ENCODE measurements around the gene BBOF1. TPM values are rescaled to one million over a fixed set of nuclear protein-coding genes. Genes with fewer than 3 reads are reported as not detected.
"Not testable (repeated sequence)": the region's sequence is repeated elsewhere in the genome, so short reads cannot be mapped to it uniquely, and the experiment has no call there.

BBOF1 gene, protein sequence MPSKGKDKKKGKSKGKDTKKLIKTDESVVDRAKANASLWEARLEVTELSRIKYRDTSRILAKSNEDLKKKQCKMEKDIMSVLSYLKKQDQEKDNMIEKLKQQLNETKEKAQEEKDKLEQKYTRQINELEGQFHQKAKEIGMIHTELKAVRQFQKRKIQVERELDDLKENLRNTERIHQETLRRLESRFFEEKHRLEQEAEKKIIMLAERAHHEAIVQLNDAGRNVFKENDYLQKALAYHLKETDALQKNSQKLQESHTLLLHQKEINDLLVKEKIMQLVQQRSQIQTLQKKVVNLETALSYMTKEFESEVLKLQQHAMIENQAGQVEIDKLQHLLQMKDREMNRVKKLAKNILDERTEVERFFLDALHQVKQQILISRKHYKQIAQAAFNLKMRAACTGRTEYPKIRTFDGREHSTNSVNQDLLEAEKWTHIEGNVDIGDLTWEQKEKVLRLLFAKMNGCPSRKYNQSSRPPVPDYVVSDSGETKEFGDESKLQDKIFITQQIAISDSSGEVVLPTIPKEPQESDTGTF
- total RNA-seq (2014; rRNA removed; shearing (Covaris generic)), result 0.16 and 0.73 TPM in 2 replicates
- 0.15 and 0.31 TPM in 2 replicates for polyA plus RNA-seq (2015; cell fraction: cytosol; rRNA removed)
- 0.47 and 0.48 TPM in 2 replicates for polyA plus RNA-seq (2015; cell fraction: nucleus; rRNA removed)

DNA sequence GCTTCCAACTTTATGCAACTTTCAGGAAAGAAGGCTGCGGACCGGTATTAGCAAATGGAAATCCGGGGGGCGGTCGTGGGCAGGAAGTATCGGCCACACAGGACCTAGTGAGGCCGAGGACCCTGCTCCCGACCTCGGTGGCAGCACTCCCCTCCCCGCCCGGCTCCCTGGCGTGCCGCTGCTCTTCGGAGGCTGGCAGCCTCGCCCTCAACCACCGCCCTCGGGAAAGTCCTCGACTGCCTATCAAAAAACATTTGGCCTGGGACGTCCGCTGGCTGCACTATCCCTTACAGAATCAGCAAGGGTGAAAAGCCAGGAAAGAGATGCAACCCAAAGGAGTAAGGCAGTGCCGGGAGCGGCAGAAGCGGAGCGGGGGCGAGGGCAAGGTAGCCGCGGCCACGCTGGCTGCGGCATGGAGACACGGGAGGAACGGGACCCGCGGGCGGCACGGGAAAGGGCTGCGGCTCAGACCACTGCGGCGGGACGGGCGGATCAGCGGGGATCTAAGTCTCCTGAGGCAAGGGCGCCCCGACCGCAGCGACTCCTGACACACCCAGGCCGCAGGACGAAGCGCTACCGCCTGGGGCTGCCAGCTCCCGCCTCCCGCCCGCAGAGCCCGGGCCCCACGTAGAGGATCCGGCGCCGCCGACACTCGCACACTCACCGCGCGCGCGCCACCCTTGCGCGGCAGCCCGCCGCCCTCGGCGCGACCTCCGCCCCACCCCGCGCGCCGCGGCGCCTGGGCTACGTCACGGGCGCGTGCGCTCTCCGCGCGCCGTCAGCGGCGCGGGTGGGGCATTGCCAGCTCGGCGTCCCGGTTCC, at the start of gene BBOF1, which contains the start of gene ENTPD5:
Gene BBOF1, plus strand, starts transcription at position 764 of the 822 bp plus-strand sequence. CDS start 130 bp downstream, outside the sequence.
Gene ENTPD5, minus strand, starts transcription at position 703 of the 822 bp plus-strand sequence. CDS start 31,186 bp downstream, outside the sequence.
- peak; percentile 76 for DNase-seq (ENCODE audit: low read depth)

DNA sequence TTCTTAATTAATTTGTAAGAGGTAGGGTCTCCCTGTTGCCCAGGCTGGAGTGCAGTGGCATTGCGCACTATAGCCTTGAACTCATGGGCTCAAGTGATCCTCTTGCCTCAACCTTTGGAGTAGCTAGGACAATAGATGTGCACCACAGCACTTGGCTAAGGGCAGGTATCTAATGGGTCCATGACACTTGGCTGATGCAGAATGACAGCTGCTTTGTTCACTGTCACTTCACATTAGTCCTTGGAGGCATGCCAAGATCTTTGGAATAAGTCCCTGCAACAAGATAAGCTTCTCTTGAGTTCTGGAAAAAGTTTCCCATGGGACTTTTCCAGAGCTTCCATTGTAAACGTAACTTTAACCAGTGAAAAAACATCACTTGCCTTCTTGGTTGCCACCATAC, 45.7 kb upstream of the BBOF1 start:
- DNase-seq (ENCODE audit: low read depth), result no peak

DNA sequence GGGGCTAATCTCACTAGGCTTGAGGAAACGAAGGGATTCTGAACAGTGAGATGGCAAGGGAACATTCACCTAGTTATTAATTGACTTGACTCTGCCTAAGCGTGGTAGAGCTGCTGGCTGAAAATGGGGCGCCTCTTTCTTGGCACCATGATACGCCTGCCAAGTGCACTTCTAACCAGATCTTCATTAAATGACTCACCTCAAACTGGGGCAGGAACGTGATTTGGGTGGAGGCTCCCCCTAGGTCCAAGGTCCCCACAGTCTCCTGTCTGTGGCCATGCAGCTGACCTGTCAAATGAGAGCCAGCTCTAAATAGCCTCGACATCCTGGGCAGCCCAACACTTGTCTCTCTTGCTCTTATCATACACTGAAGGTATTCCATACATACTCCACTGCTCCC, 43.0 kb upstream of the BBOF1 start:
- DNase-seq (ENCODE audit: low read depth), result no peak

DNA sequence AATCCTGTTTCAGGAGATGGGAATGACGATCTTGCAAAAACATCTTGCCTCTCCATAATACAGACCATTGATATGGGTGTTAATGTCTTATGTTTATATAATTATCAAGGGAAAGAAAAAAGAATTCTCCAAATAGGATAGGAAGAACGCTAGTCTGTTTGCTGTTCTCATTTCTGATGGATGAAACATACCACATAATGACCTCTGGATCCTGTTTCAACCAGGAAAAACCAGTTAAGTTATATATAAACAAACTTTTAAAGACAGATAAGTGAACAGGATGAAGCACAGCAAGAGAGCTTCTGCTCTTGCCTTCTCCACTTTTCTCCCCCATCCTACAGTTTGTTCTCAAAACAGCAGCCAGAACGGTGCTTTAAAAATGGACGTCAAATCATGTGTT, 41.3 kb upstream of the BBOF1 start:
- DNase-seq (ENCODE audit: low read depth), result no peak

DNA sequence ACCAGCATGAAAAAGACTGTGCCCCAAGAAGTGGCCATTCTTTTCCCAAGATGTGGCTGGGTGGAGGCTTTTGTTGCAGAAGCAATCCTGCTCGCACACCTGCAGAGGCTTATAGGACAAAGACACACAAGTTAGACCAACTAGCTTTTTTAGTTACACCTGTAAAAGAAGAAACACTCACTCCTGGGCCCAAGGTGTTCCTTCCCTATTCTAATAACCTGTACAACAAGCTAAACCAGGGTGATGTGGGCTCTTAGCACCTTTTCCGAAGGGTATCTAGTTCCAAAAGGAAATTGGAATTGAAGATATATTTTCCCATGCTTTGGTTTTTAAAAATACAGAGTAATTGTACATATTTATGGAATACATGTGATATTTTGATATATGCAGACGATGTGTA, 31.1 kb upstream of the BBOF1 start:
- no peak for DNase-seq (ENCODE audit: low read depth)

DNA sequence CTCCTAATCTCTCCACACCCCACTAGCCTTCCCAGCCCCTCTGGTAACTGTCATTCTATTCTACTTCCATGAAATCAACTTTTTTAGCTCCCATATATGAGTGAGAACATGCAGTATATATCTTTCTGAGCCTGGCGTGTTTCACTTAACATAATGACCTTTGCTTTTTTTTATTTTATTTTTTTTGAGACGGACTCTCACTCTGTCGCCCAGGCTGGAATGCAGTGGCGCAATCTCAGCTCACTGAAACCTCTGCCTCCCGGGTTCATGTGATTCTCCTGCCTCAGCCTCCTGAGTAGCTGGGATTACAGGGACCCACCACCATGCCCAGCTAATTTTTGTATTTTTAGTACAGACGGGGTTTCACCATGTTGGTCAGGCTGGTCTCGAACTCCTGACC, 30.5 kb upstream of the BBOF1 start:
- DNase-seq (ENCODE audit: low read depth), result not testable (repeated sequence)

DNA sequence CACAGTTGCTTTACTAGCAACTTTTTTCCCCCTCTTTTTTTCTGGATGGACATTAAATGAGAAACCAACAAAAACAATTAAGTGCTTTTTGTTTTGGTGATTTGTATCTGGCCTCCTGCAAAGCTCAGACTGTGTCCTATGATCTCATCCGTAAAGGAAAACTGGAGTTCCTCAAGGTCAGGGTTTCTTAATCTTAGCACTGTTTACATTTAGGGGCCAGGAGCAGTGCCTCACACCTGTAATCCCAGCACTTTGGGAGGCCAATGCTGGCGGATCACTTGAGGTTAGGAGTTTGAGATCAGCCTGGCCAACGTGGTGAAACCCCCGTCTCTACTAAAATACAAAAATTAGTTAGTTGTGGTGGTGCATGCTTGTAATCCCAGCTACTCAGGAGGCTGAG, 28.1 kb upstream of the BBOF1 start:
- no peak for DNase-seq (ENCODE audit: low read depth)

DNA sequence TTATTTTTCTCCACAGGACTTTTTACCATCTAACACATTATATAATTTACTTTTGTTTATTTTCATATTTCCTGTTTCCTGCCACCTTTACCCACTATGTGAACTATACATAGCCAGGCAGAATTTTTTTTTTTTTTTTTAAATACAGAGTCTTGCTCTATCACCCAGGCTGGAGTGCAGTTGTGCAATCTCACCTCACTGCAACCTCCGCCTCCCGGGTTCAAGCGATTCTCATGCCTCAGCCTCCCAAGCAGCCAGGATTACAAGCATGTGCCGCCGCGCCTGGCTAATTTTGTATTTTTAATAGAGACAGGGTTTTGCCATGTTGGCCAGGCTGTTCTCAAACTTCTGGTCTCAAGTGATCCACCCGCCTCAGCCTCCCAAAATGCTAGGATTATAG, 24.2 kb upstream of the BBOF1 start:
- DNase-seq (ENCODE audit: low read depth), result not testable (repeated sequence)

DNA sequence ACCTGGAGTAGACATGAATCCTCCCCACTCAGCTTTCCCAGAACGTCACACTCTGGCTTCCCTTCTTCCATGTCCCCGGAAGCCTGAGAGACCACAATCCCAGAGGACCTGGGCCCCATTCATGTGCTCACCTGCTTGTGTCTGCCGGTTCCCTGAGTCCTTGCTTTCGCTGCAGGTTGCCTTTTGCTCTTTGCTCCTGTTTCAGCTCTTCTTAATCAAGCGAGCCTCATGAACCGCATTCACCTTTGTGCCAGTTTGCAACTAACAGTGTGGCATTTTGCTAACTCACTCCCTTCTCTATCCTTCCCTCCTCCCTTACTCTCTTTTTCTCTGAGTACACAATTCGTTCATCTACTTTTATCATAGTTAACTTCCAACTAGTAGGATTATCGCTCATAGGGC, 23.2 kb upstream of the BBOF1 start:
- no peak for DNase-seq (ENCODE audit: low read depth)

DNA sequence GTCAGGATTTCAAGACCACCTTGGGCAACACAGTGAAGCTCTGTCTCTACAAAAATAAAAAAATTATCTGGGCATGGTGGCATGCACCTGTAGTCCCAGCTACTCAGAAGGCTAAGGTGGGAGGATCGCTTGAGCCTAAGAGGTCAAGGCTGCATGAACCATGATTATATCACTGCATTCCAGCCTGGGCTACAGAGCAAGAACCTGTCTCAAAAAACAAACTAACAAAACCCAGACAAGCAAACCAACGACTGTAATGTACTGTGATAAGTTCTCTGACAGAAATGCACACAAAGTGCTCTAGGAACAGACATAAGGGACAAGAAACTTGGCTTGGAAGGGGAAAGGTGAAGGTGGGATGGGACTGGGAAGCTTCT, 22.4 kb upstream of the BBOF1 start:
- DNase-seq (ENCODE audit: low read depth), result no peak

DNA sequence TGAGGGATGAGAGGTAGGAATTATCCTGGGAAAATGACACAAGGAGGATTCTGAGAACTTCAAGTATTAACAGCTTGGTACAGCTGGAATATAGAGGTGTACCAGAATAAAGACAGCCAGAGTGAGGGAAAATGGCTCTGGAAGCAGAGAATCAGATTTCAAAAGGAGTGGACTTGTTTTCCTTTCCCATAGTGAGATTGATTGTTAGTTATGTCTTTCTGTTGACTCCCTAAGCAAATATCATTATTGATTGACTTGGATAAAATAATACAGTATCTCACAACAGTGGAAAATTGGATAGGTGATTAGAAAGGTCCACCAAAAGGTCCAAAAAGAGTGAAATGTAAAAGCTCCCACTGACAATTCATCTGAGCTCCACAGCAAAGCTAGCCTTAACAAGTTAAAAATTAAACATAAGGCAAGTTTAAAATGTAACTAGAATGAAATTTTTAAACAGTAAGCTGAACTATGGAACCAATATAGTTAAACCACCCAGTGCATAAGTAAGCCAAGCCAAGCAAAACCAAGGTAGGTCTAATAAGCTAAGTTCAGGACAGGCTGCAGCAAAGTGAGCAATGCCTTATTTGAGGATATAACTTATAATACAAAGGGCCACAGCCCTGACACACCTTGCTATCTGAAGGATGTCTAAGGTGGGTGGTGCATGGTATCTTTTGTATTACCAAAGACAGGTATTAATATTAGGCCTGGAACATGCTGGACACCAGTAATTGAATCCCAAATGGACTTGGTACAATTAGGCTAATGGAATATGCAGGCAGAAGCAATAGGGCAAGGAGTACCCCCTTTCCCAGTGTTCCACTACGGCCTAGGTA, 21.8 kb upstream of the BBOF1 start:
- DNase-seq (ENCODE audit: low read depth), result no peak

DNA sequence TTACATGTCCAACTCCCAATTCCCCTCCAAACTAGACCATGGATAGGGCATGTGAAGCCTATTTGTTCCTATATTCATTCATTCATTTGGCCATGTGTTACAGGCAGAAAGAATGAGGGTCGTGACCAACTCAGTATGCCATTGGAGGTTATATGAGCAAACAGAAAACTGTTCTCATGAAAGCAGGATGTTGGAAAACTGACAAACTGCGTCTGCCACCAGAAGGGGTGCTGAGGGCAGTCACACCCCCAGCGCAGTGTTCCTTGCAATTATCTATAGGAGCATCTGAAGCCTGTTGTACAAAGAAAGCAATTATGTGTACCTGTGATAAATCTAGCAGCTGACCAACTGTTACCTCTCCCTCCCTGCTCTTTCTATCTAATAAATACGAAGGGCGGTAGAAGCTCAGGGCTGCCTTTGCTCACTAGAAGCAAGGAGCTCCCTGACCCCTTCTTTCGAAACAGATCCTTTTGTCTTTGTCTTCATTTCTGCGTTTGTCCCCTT, 21.2 kb upstream of the BBOF1 start:
- DNase-seq (ENCODE audit: low read depth), result no peak

DNA sequence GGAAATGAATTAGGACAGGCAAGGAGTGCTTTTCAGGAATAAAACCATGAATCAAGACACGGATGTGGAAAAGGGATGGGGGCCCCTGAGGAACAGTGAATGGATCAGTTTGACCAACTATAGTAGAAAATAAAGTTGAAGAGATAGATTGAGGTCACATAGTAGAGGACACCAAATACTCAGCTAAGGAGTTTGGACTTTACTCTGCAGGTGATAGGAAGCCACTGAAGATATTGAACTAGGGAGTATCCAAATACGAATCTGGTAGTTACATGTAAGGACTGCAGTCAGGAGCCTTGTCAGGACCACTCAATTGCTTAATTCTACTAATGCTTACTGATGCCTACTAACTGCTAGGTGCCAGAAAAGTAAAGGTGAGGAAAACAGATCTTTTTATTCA, 20.4 kb upstream of the BBOF1 start:
- DNase-seq (ENCODE audit: low read depth), result no peak

DNA sequence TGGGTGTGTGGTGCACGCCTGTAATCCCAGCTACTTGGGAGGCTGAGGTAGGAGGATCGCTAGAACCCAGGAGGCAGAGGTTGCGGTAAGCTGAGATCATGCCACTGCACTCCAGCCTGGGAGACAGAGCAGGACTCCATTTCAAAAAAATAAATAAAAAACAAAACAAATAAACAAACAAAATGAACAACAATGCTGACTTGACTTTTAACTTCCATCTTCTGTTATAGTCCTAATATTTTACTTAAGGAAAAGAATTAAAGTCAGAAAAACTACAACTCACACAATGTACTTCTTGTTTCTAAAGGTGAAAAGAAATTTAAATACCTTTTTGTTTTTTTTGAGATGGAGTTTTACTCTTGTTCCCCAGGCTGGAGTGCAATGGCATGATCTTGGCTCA, 13.5 kb upstream of the BBOF1 start:
- DNase-seq (ENCODE audit: low read depth), result not testable (repeated sequence)

DNA sequence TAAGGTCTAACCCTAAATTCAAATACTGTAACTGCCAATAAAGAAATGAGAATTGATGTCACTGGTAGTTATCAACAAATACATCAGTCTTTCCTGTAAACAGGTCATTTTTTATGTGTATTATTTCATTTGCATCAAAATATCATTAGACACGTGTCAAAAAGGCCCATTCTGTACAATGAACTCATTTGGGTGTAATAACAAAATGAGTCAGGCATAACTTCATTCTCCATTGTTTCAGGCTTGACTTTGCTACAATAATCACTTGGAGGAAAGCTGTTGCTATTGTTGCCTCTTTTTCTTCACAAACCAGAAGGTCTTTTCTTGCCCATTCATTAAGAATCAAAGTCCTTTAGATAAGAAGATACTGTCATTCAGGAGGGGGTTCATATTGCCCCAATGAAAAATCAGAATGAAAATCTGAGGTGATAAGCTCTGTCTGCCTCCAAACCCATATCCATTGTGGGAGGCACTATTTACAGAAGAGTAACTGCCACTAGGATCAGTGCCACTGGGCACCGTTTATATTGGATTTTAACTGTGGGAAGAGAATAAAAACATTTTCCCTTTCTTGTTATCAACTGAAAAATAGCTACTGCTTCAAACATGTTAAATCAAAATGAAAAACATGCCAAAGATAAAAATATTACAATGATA, 10.2 kb upstream of the BBOF1 start:
- no peak for DNase-seq (ENCODE audit: low read depth)

DNA sequence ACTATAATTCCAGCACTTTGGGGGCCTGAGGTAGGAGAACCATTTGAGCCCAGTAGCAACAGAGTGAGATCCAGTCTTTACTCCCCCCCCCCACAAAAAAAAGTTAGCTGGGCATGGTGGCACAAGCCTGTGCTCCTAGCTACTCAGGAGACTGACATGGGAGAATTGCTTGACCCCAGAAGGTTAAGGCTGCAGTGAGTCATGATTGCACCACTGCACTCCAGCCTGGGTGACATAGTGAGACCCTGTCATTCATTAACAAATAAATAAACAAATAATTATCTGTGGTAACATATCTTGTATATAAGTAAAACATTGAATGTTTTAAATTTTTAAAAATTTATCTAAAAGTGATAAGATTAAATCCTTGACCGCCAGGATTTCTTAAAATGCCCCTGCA, 4.8 kb upstream of the BBOF1 start:
- no peak for DNase-seq (ENCODE audit: low read depth)

DNA sequence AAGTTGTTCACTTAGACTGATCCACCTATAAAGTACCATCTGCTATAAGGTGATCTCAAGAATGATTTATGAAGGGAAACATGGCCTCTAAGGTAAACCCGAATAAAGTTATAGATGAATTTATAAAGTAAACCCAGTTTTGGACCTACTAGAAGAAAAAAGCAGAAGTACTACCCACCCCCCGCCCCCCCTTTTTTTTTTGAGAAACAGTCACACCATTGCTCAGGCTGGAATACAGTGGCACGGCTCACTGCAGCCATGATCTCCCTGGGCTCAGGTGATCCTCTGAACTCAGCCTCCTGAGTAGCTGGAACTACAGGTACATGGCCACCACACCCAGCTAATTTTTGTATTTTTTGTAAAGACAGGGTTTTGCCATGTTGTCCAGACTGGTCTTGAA, 4.0 kb upstream of the BBOF1 start:
- no peak for DNase-seq (ENCODE audit: low read depth)

DNA sequence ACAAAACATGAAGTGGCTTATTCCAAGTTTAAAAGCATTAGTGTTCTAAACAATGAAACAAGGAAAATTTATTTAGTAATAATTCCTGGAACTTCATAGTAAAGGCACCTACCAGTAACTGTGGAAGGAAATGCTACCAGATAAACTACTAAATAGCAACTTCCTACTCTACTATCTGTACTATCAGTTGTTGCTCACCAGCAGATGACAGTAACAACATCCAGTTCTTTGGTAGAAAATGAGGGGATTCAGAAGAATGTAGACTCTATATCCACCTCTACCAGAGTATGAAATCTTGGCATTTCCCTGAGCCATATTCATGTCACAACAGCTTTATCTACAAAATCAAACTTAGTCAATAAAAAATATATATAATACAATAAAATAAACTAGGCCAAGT, 3.2 kb upstream of the BBOF1 start:
- no peak for DNase-seq (ENCODE audit: low read depth)

DNA sequence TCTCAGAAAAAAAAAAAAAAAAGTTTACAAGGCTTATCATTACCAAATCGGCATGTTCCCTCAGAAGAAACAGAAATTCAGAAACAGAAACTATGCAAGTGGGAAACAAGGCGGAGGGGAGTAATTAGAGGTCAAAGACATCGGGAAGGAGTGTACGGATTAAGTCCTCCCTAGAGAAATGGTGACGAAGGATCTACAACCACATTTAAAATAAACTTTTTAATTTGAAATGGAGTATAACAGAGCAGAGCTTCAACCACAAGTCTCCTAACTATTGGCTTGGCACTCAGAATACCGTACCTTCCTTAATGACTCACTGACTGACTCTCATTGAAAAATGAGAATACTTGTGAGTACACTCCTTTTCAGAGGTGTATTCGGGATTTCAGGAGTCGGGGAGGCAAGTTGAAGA, 969 bp upstream of the BBOF1 start:
- DNase-seq (ENCODE audit: low read depth), result no peak

DNA sequence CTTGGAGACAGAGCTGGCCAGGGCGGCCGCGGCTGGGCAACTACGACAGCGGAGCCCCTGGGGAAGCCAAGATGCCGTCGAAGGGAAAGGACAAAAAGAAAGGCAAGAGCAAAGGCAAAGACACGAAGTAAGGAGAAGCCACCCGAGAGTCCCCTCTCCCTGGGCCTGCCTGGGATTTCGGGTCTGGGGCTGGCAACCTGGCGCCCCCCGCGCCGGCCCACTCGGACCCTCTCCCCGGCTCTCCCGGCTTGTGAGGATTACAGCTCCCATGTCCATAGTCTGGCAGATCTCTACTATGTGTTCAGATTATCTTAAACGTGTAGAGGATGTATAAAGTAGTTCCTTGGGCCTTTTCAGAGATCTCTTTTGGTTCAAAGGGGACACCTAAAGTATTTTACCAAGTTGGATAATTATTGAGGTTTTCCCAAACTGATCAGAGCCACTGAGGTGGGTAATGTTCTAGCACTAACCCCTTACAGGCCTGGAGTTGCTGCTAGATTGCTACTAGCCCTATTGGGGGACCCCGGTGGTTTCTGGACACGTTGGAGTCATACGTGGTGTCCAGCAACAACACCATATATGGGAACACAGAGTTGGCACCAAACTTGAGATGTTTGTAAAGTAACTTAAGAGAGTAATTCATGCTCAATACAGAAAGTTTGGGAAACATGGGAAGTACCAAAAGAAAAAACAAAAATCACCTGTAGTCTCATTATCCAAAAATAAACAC, 424 bp downstream of the BBOF1 start:
- DNase-seq (ENCODE audit: low read depth), result no peak
